K562 (cell line): ENCODE results near the gene TRIM65. TPM values are rescaled to one million over a fixed set of nuclear protein-coding genes. Genes with fewer than 3 reads are reported as not detected.

Experiments
- BRD9 ChIP-seq: fragments of 450-650 bp; IDR thresholded peaks from 2 replicates; pipeline ENCODE4 v1.6.1; 2018; ENCODE audit warnings: low read depth; ENCODE audit not compliant: partially characterized antibody
- BRF2 ChIP-seq: IDR thresholded peaks from 3 replicates; pipeline ENCODE4 v1.6.1; 2011; ENCODE audit warnings: borderline replicate concordance, mild to moderate bottlenecking; ENCODE audit not compliant: insufficient read length, insufficient read depth
- CREB1 ChIP-seq, 2 experiments: sonication (generic) in 1 of 2; formaldehyde crosslinking in 1 of 2; IDR thresholded peaks; 2 replicates each; pipeline versions ENCODE4 v1.6.1 to v1.8.0; 2012 to 2022; ENCODE audit warnings: inconsistent platforms in 1 of 2, mild to moderate bottlenecking in 1 of 2, missing genetic modification reagents in 1 of 2, moderate library complexity in 1 of 2
- CREB3L1 ChIP-seq: fragments of 450-650 bp; IDR thresholded peaks from 2 replicates; pipeline ENCODE4 v1.6.1; 2014; ENCODE audit warnings: low read depth, mild to moderate bottlenecking, moderate library complexity, borderline replicate concordance
- ELF1 ChIP-seq: fragments of 200-800 bp; sonication (Bioruptor generic); IDR thresholded peaks from 2 replicates; pipeline ENCODE4 v1.6.1; 2016; ENCODE audit warnings: missing genetic modification characterization, missing compliant biosample characterization
- ETS2 ChIP-seq: IDR thresholded peaks from 2 replicates; pipeline ENCODE4 v1.6.1; 2016; ENCODE audit warnings: borderline replicate concordance, missing genetic modification characterization, mild to moderate bottlenecking, moderate library complexity, missing compliant biosample characterization; ENCODE audit not compliant: poor library complexity, severe bottlenecking
- EZH2 ChIP-seq: IDR thresholded peaks from 2 replicates; pipeline ENCODE4 v1.6.1; 2012; ENCODE audit warnings: low read depth, mild to moderate bottlenecking, inconsistent platforms, low read length, borderline replicate concordance
- FIP1L1 ChIP-seq: fragments of 200-400 bp; formaldehyde crosslinking; IDR thresholded peaks from 2 replicates; pipeline ENCODE4 v1.6.1; 2018; ENCODE audit warnings: mild to moderate bottlenecking, low read depth, low read length; ENCODE audit not compliant: poor library complexity, severe bottlenecking
- FOXA1 ChIP-seq: fragments of 450-650 bp; IDR thresholded peaks from 2 replicates; pipeline ENCODE4 v1.6.1; 2016; ENCODE audit warnings: mild to moderate bottlenecking, borderline replicate concordance
- GATAD2B ChIP-seq: fragments of 450-650 bp; IDR thresholded peaks from 2 replicates; pipeline ENCODE4 v1.6.1; 2017; ENCODE audit warnings: mild to moderate bottlenecking, borderline replicate concordance
- MIER1 ChIP-seq: fragments of 450-650 bp; IDR thresholded peaks from 2 replicates; pipeline ENCODE4 v1.6.1; 2016; ENCODE audit warnings: antibody characterized with exemption, mild to moderate bottlenecking, low read depth
- PTTG1 ChIP-seq: fragments of 450-650 bp; IDR thresholded peaks from 2 replicates; pipeline ENCODE4 v1.6.1; 2016; ENCODE audit warnings: low read depth, mild to moderate bottlenecking, missing genetic modification characterization, missing compliant biosample characterization
- RBM39 ChIP-seq: fragments of 200-400 bp; formaldehyde crosslinking; optimal IDR thresholded peaks from 2 replicates; pipeline ENCODE3; 2018; ENCODE audit warnings: low read depth, low read length
- SAFB2 ChIP-seq: fragments of 200-400 bp; formaldehyde crosslinking; IDR thresholded peaks from 2 replicates; pipeline ENCODE4 v1.6.1; 2018; ENCODE audit warnings: borderline replicate concordance, low read length, low read depth, moderate library complexity; ENCODE audit not compliant: severe bottlenecking
- SMAD1 ChIP-seq: fragments of 150-350 bp; IDR thresholded peaks from 2 replicates; pipeline ENCODE4 v1.6.1; 2014; ENCODE audit warnings: low read length, low read depth; ENCODE audit not compliant: partially characterized antibody
- SP2 ChIP-seq: IDR thresholded peaks from 2 replicates; pipeline ENCODE4 v1.6.1; 2011; ENCODE audit warnings: mild to moderate bottlenecking, low read depth, low read length, moderate library complexity; ENCODE audit not compliant: poor library complexity, severe bottlenecking; ENCODE audit errors: extremely low read depth
- XRCC4 ChIP-seq: IDR thresholded peaks from one replicate; pipeline ENCODE4 v1.6.1; 2011; ENCODE audit not compliant: insufficient read depth, insufficient read length; ENCODE audit errors: extremely low read depth
- YY1 ChIP-seq, 3 experiments: IDR thresholded peaks; 2 replicates each; pipeline ENCODE4 v1.6.1; 2011; ENCODE audit warnings: low read length in 2 of 3, mild to moderate bottlenecking in 2 of 3, moderate library complexity in 2 of 3, borderline replicate concordance in 1 of 3, control low read depth in 1 of 3, low read depth in 1 of 3; ENCODE audit not compliant: insufficient read depth in 3 of 3, insufficient replicate concordance in 2 of 3, control insufficient read depth in 1 of 3, insufficient read length in 1 of 3; ENCODE audit errors: extremely low read depth in 1 of 3
- ZFPM2 ChIP-seq: fragments of 250-450 bp; sonication (Bioruptor Pico); IDR thresholded peaks from 2 replicates; pipeline ENCODE4 v1.5.1; 2022; ENCODE audit warnings: mild to moderate bottlenecking
- ZNF512 ChIP-seq: IDR thresholded peaks from 2 replicates; pipeline ENCODE4 v1.6.1; 2016; ENCODE audit warnings: missing genetic modification characterization, missing compliant biosample characterization
- ZSCAN32 ChIP-seq: fragments of 450-650 bp; formaldehyde crosslinking; IDR thresholded peaks from 2 replicates; pipeline ENCODE4 v1.4.0; 2020; ENCODE audit warnings: mild to moderate bottlenecking, moderate library complexity
- polyA plus RNA-seq, 8 experiments: library from polyadenylated mRNA; depleted of rRNA in 4 of 8; stranded (reverse) in 5 of 8; unstranded in 3 of 8; fragments of >200 nt; fragmentation: Nextera tagmentation in 2 of 8; fragmentation: Illumina TruSeq in 1 of 8; extraction: Ambion mirVana in 2 of 8; extraction: Trizol in 1 of 8; gene quantifications; 2 replicates each; pipeline versions ENCODE4 v1.2.1 to v1.2.3, GENCODE V29; 2011 to 2014; ENCODE audit warnings: inconsistent platforms in 1 of 8, missing spikeins in 1 of 8
- total RNA-seq, 7 experiments: library from RNA; depleted of rRNA in 6 of 7; stranded (reverse); fragments of >200 nt in 6 of 7; fragmentation: Illumina TruSeq in 2 of 7; extraction: Trizol in 2 of 7; gene quantifications; 2 replicates each; pipeline versions ENCODE4 v1.2.1 to v1.2.3, GENCODE V29; 2011 to 2021; ENCODE audit warnings: low replicate concordance in 1 of 7

The TRIM65 gene
- total and polyA plus RNA-seq, 9 of the 15 experiments (the other 6 are each of a cell fraction or from before 2014, with no cell fraction given), result 2.8 to 45.7 (median 22.9) TPM

- no peak for TF ChIP-seq ETS2 (tag)
- no peak for TF ChIP-seq ZNF512 (tag)
- TF ChIP-seq EZH2, result no peak
- TF ChIP-seq SP2, result no peak
- TF ChIP-seq GATAD2B, result no peak
- TF ChIP-seq SAFB2, result no peak
- TF ChIP-seq FOXA1, result no peak
- no peak for TF ChIP-seq PTTG1 (tag)
- peak; percentile 67 for TF ChIP-seq ELF1 (tag)
- peak; percentile 94 for TF ChIP-seq CREB3L1
- no peak for TF ChIP-seq MIER1
- peak in 2 of 3 experiments; percentile 20 to 83 for TF ChIP-seq YY1 (IDR thresholded peaks at IDR 0.05; ENCODE audit: borderline replicate concordance in 1 of 3, control insufficient read depth in 1 of 3, extremely low read depth in 1 of 3, insufficient read depth in 3 of 3, insufficient read length in 1 of 3, insufficient replicate concordance in 2 of 3, low read depth in 1 of 3, low read length in 2 of 3)
- TF ChIP-seq ZSCAN32 (CRISPR knock-in tag), result peak; percentile 44; the same call in 1 of the 2 replicates
- TF ChIP-seq ZFPM2 (CRISPR knock-in tag), result no peak
- TF ChIP-seq BRD9, result no peak
- peak; percentile 86 for TF ChIP-seq SMAD1
- peak; percentile 93 for TF ChIP-seq FIP1L1
- peak; percentile 72 for TF ChIP-seq CREB1 (IDR thresholded peaks at IDR 0.05)
- peak; percentile 80 for TF ChIP-seq CREB1 (CRISPR knock-in tag; IDR thresholded peaks at IDR 0.05)
- no peak for TF ChIP-seq RBM39
- TF ChIP-seq XRCC4, result no peak
- no peak for TF ChIP-seq BRF2
Observed at GRCh38 chr17:75855310-75856061, 41.3 kb downstream of the TRIM65 start, which contains the start of gene WBP2 (continued).
